ENCODE data around the gene XCL1. TPM values are rescaled to one million over a fixed set of nuclear protein-coding genes. Genes with fewer than 3 reads are reported as not detected.
"Not testable (repeated sequence)": the region's sequence is repeated elsewhere in the genome, so short reads cannot be mapped to it uniquely, and the experiment has no call there.

XCL1 gene
- total and polyA plus RNA-seq, 2 experiments from 2014 or later = 0.24 TPM; not detected in 1

DNA sequence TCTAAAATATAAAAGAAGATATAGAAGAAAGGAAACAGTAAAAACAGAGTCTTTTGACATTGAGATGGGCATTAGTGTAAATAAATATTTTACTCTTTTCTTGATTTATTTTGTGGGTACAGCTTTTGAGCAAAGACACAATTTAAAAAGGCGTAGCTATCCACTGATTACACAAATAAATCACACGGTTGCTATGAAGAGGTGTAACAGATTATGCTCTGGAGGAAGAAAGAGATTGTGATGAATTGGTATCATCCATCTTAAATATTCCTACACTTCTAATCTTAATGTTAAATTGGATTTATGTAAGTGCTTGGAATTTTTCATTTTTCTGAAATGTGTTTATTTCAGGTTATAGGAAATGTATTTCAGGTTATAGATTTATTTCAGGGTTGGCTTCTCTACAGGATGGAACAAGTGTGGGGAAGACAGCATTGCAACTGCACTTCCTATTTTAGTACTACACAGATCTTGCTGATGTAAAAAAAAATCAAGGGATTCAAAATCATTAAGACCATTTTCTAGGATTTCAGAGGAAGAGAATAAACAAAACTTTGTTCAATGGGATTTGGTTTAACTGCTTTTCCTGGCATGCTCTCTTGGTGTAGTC lies 15.3 kb downstream of the XCL1 start (continued):
- TF ChIP-seq, protein P1, sequence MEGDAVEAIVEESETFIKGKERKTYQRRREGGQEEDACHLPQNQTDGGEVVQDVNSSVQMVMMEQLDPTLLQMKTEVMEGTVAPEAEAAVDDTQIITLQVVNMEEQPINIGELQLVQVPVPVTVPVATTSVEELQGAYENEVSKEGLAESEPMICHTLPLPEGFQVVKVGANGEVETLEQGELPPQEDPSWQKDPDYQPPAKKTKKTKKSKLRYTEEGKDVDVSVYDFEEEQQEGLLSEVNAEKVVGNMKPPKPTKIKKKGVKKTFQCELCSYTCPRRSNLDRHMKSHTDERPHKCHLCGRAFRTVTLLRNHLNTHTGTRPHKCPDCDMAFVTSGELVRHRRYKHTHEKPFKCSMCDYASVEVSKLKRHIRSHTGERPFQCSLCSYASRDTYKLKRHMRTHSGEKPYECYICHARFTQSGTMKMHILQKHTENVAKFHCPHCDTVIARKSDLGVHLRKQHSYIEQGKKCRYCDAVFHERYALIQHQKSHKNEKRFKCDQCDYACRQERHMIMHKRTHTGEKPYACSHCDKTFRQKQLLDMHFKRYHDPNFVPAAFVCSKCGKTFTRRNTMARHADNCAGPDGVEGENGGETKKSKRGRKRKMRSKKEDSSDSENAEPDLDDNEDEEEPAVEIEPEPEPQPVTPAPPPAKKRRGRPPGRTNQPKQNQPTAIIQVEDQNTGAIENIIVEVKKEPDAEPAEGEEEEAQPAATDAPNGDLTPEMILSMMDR (conservative IDR thresholded peaks at IDR 0.05; ENCODE audit: low read depth in 2 of 2) = no peak
- TF ChIP-seq EZH2 (IDR thresholded peaks at IDR 0.05; ENCODE audit: low read depth, unreplicated experiment) = no peak
- no peak for TF ChIP-seq EZH2phosphoT487 (IDR thresholded peaks at IDR 0.05; ENCODE audit: unreplicated experiment)
- no peak for TF ChIP-seq POLR2AphosphoS5 (IDR thresholded peaks at IDR 0.05; ENCODE audit: low read depth)
- TF ChIP-seq, protein P2, sequence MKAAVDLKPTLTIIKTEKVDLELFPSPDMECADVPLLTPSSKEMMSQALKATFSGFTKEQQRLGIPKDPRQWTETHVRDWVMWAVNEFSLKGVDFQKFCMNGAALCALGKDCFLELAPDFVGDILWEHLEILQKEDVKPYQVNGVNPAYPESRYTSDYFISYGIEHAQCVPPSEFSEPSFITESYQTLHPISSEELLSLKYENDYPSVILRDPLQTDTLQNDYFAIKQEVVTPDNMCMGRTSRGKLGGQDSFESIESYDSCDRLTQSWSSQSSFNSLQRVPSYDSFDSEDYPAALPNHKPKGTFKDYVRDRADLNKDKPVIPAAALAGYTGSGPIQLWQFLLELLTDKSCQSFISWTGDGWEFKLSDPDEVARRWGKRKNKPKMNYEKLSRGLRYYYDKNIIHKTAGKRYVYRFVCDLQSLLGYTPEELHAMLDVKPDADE (IDR thresholded peaks at IDR 0.05) = no peak
- TF ChIP-seq JUNB (IDR thresholded peaks at IDR 0.05; ENCODE audit: unreplicated experiment) = no peak
- no peak for TF ChIP-seq NANOG (IDR thresholded peaks at IDR 0.05; ENCODE audit: borderline replicate concordance)
- no peak for TF ChIP-seq ZNF331 (CRISPR knock-in tag; IDR thresholded peaks at IDR 0.05; ENCODE audit: low read depth)
- no peak for TF ChIP-seq CREB1 (CRISPR knock-in tag; IDR thresholded peaks at IDR 0.05; ENCODE audit: low read depth)

DNA sequence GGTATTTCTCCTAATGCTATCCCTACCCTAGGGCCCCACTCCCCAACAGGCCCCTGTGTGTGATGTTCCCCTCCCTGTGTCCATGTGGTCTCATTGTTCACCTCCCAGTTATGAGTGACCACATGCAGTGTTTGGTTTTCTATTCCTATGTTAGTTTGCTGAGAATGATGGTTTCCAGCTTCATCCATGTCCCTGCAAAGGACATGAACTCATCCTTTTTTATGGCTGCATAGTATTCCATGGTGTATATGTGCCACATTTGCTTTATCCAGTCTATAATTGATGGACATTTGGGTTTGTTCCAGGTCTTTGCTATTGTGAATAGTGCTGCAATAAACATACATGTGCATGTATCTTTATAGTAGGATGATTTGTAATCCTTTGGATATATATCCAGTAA lies 19.0 kb downstream of the XCL1 start:
- not testable (repeated sequence) for H3K27ac Mint-ChIP-seq, H3K4me3 Mint-ChIP-seq, ATAC-seq

DNA sequence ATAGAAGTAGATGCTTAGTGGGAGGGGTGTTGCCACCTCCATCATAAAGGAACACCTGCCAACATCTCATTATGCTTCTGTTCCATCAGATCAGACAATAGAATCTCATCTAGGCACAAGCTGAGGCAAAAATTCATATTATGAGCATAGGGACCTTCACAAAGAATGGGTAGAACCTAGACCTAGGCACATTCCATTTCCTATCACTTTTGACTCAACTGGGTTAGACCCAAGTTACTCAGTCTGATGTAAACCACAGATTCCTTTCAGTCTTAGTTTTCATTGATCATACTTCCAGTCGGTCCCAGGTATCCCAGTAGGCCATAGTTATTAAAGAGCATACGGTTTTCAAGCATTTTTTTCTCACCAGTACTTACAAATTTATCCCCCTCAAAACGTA lies 21.7 kb downstream of the XCL1 start:
- H3F3A ChIP-seq (replicated peaks; ENCODE audit: low read depth) = no peaks in the 10 kb centered on the region
- H3K9me3 Mint-ChIP-seq = no peaks in the 10 kb centered on the region
- no peaks in the 10 kb centered on the region for H4K20me1 ChIP-seq (replicated peaks; ENCODE audit: insufficient read depth)
- H3K4me3 ChIP-seq = no peak overlapping the region
- no peak overlapping the region for H3K4me2 ChIP-seq
- H3K79me2 ChIP-seq (replicated peaks; ENCODE audit: insufficient read depth) = no peaks in the 10 kb centered on the region
- DNase-seq (ENCODE audit: low spot score) (no peak), ATAC-seq (no peak)
- no peaks in the 10 kb centered on the region for H3K36me3 Mint-ChIP-seq (ENCODE audit: low read depth)
- TF ChIP-seq ZNF331 (CRISPR knock-in tag; IDR thresholded peaks at IDR 0.05; ENCODE audit: low read depth) = no peak
- TF ChIP-seq ZNF114 (CRISPR knock-in tag; IDR thresholded peaks at IDR 0.05) = no peak
- H3K4me1 Mint-ChIP-seq = no peaks in the 10 kb centered on the region
- peaks cover 1% of the 10 kb centered on the region for H3K27me3 Mint-ChIP-seq (ENCODE audit: insufficient read depth, low read depth, poor library complexity)
- no peak overlapping the region for H3K4me3 Mint-ChIP-seq
- H3K4me1 ChIP-seq (ENCODE audit: insufficient read depth) = no peaks in the 10 kb centered on the region
- no peaks in the 10 kb centered on the region for H3K27me3 ChIP-seq (ENCODE audit: insufficient read depth)
- no peak overlapping the region for H3K27ac Mint-ChIP-seq
- no peak overlapping the region for H2AFZ ChIP-seq
- H3K9me2 ChIP-seq (ENCODE audit: insufficient read depth) = no peaks in the 10 kb centered on the region
- no peaks in the 10 kb centered on the region for H3K36me3 ChIP-seq (ENCODE audit: insufficient read depth)
- H3K27ac ChIP-seq (ENCODE audit: low read depth) = no peak overlapping the region

More for the DNA sequence above, 19.0 kb downstream of the XCL1 start:
- H3K4me1 Mint-ChIP-seq; H2AFZ ChIP-seq; H3K36me3 ChIP-seq (ENCODE audit: insufficient read depth); DNase-seq (ENCODE audit: low spot score); H3K36me3 Mint-ChIP-seq (ENCODE audit: low read depth); H3K9me3 Mint-ChIP-seq; H3K27me3 ChIP-seq (ENCODE audit: insufficient read depth); H3F3A ChIP-seq (replicated peaks; ENCODE audit: low read depth); H3K27me3 Mint-ChIP-seq (ENCODE audit: insufficient read depth, low read depth, poor library complexity); H3K9me2 ChIP-seq (ENCODE audit: insufficient read depth); H4K20me1 ChIP-seq (replicated peaks; ENCODE audit: insufficient read depth); H3K27ac ChIP-seq (ENCODE audit: low read depth); H3K79me2 ChIP-seq (replicated peaks; ENCODE audit: insufficient read depth); H3K4me2 ChIP-seq; H3K4me1 ChIP-seq (ENCODE audit: insufficient read depth); H3K4me3 ChIP-seq: not testable (repeated sequence)

Data from GM23338 (cell line).